Hepatocyte (in vitro differentiated cells): Measurements from ENCODE around the gene CXCR6.

ENCODE experiments used
- CTCF ChIP-seq: fragments of 200-600 bp; sonication (generic); IDR thresholded peaks from 2 replicates; pipeline ENCODE4 v1.5.1; 2016; ENCODE audit warnings: antibody characterized with exemption, mild to moderate bottlenecking; ENCODE audit not compliant: poor library complexity
- EZH2 ChIP-seq: fragments of 200-600 bp; sonication (generic); IDR thresholded peaks from 2 replicates; pipeline ENCODE4 v1.6.1; 2016; ENCODE audit warnings: antibody characterized with exemption, mild to moderate bottlenecking, borderline replicate concordance

GRCh38 chr3:45990181-45990580 is 46.9 kb downstream of the CXCR6 start:
- TF ChIP-seq CTCF, result no peak
- TF ChIP-seq EZH2, result no peak
